GM12878 (cell line): ENCODE measurements around the gene PTPRD. TPM values are rescaled to one million over a fixed set of nuclear protein-coding genes. Genes with fewer than 3 reads are reported as not detected.

Source experiments
- ATAC-seq: fragments of 200-7000 bp; cut with Tn5 transposase; 3 replicates; pipeline ENCODE4 v1.9.1; 2020; ENCODE audit warnings: mild to moderate bottlenecking, moderate library complexity
- BruUV-seq: library from RNA; stranded (reverse); fragments of 400-500 nt; replicated peaks from 2 replicates; lab custom pipeline; 2021; lab: Mats Ljungman, UMichigan
- CTCF ChIA-PET: fragments of 300-600 bp; sonication (Branson Sonifier 250); formaldehyde crosslinking; extraction: SDS; loops from one replicate; lab custom pipeline; 2021; ENCODE audit warnings: inconsistent platforms; lab: Yijun Ruan, JAX
- POLR2A ChIA-PET: fragments of 350-600 bp; formaldehyde crosslinking; extraction: SDS; loops from one replicate; lab custom pipeline; 2021; ENCODE audit warnings: inconsistent platforms; lab: Charles Lee
- RAD21 ChIA-PET: fragments of 300-600 bp; sonication (Branson Sonifier 250); formaldehyde crosslinking; loops from one replicate; lab custom pipeline; 2023; ENCODE audit warnings: antibody characterized with exemption; ENCODE audit not compliant: unreplicated experiment; lab: Charles Lee
- SMC1A ChIA-PET: fragments of 300-600 bp; sonication (Branson Sonifier 250); formaldehyde crosslinking; loops from one replicate; lab custom pipeline; 2023; ENCODE audit not compliant: unreplicated experiment, uncharacterized antibody; lab: Charles Lee
- DNase-seq: peaks from one replicate; pipeline ENCODE4 v3.0.0-alpha.2; 2011; ENCODE audit warnings: low read depth, low spot score
- FAIRE-seq: peaks from 3 replicates; lab custom pipeline; 2011; peaks lifted over from hg19 to GRCh38; lab: Jason Lieb, UNC
- H2AFZ ChIP-seq: 2 replicates; pipeline ENCODE4 v1.6.0; 2011; ENCODE audit warnings: low read depth, low read length, control low read depth; ENCODE audit not compliant: control insufficient read depth
- H3K27ac ChIP-seq: 2 replicates; pipeline ENCODE4 v1.5.1; 2011; ENCODE audit warnings: control low read depth; ENCODE audit not compliant: control insufficient read depth, insufficient read depth
- H3K27me3 ChIP-seq, 2 experiments: replicated peaks in 1 of 2; 2 replicates each; pipeline versions ENCODE4 v1.6.0 to v1.6.1; 2011; ENCODE audit warnings: low read length in 1 of 2; ENCODE audit not compliant: control insufficient read depth in 2 of 2, insufficient read depth in 2 of 2
- H3K36me3 ChIP-seq, 2 experiments: 2 replicates each; pipeline ENCODE4 v1.5.1; 2011; ENCODE audit warnings: low read length in 1 of 2; ENCODE audit not compliant: control insufficient read depth in 2 of 2, insufficient read depth in 2 of 2
- H3K4me1 ChIP-seq: 2 replicates; pipeline ENCODE4 v1.6.1; 2011; ENCODE audit warnings: mild to moderate bottlenecking, low read length, moderate library complexity, mixed read lengths; ENCODE audit not compliant: control insufficient read depth, insufficient read depth
- H3K4me2 ChIP-seq: 2 replicates; pipeline ENCODE4 v1.6.0; 2011; ENCODE audit warnings: control low read depth; ENCODE audit not compliant: control insufficient read depth, insufficient read depth
- H3K4me3 ChIP-seq: fragments of 200-600 bp; sonication (generic); 2 replicates; pipeline ENCODE4 v1.5.1; 2016
- H3K79me2 ChIP-seq: 2 replicates; pipeline ENCODE4 v1.6.0; 2011; ENCODE audit warnings: low read length; ENCODE audit not compliant: control insufficient read depth, insufficient read depth
- H3K9ac ChIP-seq: 2 replicates; pipeline ENCODE4 v1.8.0; 2011; ENCODE audit warnings: low read length, control low read depth, mixed read lengths; ENCODE audit not compliant: control insufficient read depth, insufficient read depth
- H3K9me3 ChIP-seq: replicated peaks from 3 replicates; pipeline ENCODE4 v1.5.1; 2011; ENCODE audit warnings: mild to moderate bottlenecking, low read length; ENCODE audit not compliant: control insufficient read depth, insufficient read depth
- H4K20me1 ChIP-seq: 2 replicates; pipeline ENCODE4 v1.6.0; 2011; ENCODE audit not compliant: control insufficient read depth, insufficient read depth
- CEBPB ChIP-seq, 2 experiments: fragments of 150-350 bp in 1 of 2; IDR thresholded peaks; 2 replicates each; pipeline ENCODE4 v1.6.1; 2012 to 2014; ENCODE audit warnings: low read depth in 2 of 2, low read length in 2 of 2, borderline replicate concordance in 1 of 2, inconsistent platforms in 1 of 2
- CHD1 ChIP-seq: IDR thresholded peaks from 2 replicates; pipeline ENCODE4 v1.6.1; 2012; ENCODE audit warnings: low read depth, low read length, improper control_type of control experiment
- CREM ChIP-seq: IDR thresholded peaks from 2 replicates; pipeline ENCODE4 v1.6.1; 2014; ENCODE audit warnings: antibody characterized with exemption, low read depth
- RAD51 ChIP-seq: fragments of 450-650 bp; IDR thresholded peaks from 2 replicates; pipeline ENCODE4 v1.6.1; 2016; ENCODE audit warnings: moderate library complexity, mild to moderate bottlenecking, inconsistent platforms
- SIX5 ChIP-seq: IDR thresholded peaks from 2 replicates; pipeline ENCODE4 v1.6.1; 2011; ENCODE audit warnings: mild to moderate bottlenecking, low read depth, low read length, moderate library complexity; ENCODE audit not compliant: severe bottlenecking
- STAT1 ChIP-seq: fragments of 450-650 bp; conservative IDR thresholded peaks from 2 replicates; pipeline ENCODE4 v1.6.1; 2014; ENCODE audit warnings: antibody characterized with exemption, mild to moderate bottlenecking
- YBX1 ChIP-seq: fragments of 450-650 bp; IDR thresholded peaks from 2 replicates; pipeline ENCODE4 v1.6.1; 2016; ENCODE audit warnings: antibody characterized with exemption
- ZNF384 ChIP-seq: IDR thresholded peaks from 2 replicates; pipeline ENCODE4 v1.6.1; 2012; ENCODE audit warnings: low read depth, mild to moderate bottlenecking, low read length, improper control_type of control experiment, borderline replicate concordance
- in situ Hi-C: fragments of 300-500 bp; cut with MboI; formaldehyde crosslinking; loops from 9 replicates; pipeline ENCODE4 v1.14.3; 2018; ENCODE audit warnings: mixed read lengths
- intact Hi-C: fragments of 100-400 bp; cut with micrococcal nuclease; formaldehyde crosslinking; loops from one replicate; pipeline ENCODE4 v1.14.2; 2022; ENCODE audit not compliant: unreplicated experiment
- polyA plus RNA-seq, 11 experiments: library from polyadenylated mRNA; depleted of rRNA in 4 of 11; unstranded in 6 of 11; stranded (reverse) in 5 of 11; fragments of >200 nt; fragmentation: Nextera tagmentation in 4 of 11; fragmentation: Illumina TruSeq in 1 of 11; extraction: Ambion mirVana in 4 of 11; extraction: Trizol in 1 of 11; gene quantifications; 1 replicate in 1 of 11; 2 replicates in 10 of 11; pipeline versions ENCODE4 v1.2.1 to v1.2.3, GENCODE V29; 2011 to 2016; ENCODE audit warnings: inconsistent platforms in 2 of 11, missing spikeins in 2 of 11, low read depth in 1 of 11
- total RNA-seq, 4 experiments: library from RNA; depleted of rRNA in 3 of 4; stranded (reverse); fragments of >200 nt in 3 of 4; fragmentation: Illumina TruSeq in 1 of 4; extraction: Trizol in 1 of 4; gene quantifications; 2 replicates each; pipeline versions ENCODE4 v1.2.1 to v1.2.3, GENCODE V29; 2013 to 2021
- TF ChIP-seq, protein P1 (sequence below), 3 experiments: IDR thresholded peaks in 2 of 3; conservative IDR thresholded peaks in 1 of 3; 2 replicates each; pipeline ENCODE4 v1.5.1; 2011; ENCODE audit warnings: low read depth in 3 of 3, low read length in 3 of 3, mild to moderate bottlenecking in 3 of 3, control low read depth in 2 of 3, moderate library complexity in 2 of 3, inconsistent platforms in 1 of 3, mixed read lengths in 1 of 3; ENCODE audit not compliant: control insufficient read depth in 2 of 3, insufficient read depth in 1 of 3; ENCODE audit errors: extremely low read depth in 1 of 3
- TF ChIP-seq, protein P2 (sequence below): IDR thresholded peaks from 2 replicates; pipeline ENCODE4 v1.6.1; 2011; ENCODE audit warnings: low read depth, low read length, improper control_type of control experiment, borderline replicate concordance
- TF ChIP-seq, protein P3 (sequence below): fragments of 450-650 bp; IDR thresholded peaks from 2 replicates; pipeline ENCODE4 v1.6.1; 2017; ENCODE audit warnings: low read depth, mild to moderate bottlenecking, moderate library complexity

Gene PTPRD
- total and polyA plus RNA-seq, 10 of the 15 experiments (the other 5 are each of a cell fraction or from before 2014, with no cell fraction given) = under 0.01 to 0.05 (median 0.01) TPM; not detected in 7

DNA sequence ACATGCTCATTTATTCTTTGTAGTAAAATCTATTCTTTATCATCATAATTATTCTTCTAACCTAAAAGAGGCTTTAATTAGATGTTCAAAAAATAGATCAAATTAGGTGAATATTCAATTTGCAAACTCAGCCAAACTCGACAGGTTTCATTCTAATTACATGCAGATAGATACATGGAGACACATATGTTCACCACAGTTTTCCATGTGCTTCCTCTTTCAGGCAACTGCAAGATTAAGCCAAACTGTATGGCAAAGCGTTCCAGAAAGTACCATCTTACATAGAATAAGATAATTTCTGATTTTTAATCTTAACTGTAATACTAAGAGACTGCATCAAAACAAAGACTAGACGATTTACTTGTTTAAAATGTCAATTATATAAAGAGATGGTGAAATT lies 1944.6 kb downstream of the PTPRD start (continued):
- TF ChIP-seq, protein P1, sequence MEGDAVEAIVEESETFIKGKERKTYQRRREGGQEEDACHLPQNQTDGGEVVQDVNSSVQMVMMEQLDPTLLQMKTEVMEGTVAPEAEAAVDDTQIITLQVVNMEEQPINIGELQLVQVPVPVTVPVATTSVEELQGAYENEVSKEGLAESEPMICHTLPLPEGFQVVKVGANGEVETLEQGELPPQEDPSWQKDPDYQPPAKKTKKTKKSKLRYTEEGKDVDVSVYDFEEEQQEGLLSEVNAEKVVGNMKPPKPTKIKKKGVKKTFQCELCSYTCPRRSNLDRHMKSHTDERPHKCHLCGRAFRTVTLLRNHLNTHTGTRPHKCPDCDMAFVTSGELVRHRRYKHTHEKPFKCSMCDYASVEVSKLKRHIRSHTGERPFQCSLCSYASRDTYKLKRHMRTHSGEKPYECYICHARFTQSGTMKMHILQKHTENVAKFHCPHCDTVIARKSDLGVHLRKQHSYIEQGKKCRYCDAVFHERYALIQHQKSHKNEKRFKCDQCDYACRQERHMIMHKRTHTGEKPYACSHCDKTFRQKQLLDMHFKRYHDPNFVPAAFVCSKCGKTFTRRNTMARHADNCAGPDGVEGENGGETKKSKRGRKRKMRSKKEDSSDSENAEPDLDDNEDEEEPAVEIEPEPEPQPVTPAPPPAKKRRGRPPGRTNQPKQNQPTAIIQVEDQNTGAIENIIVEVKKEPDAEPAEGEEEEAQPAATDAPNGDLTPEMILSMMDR (IDR thresholded peaks at IDR 0.05 in 2 of 3, conservative IDR thresholded peaks at IDR 0.05 in 1 of 3; ENCODE audit: control insufficient read depth in 2 of 3, extremely low read depth in 1 of 3, insufficient read depth in 1 of 3, low read depth in 3 of 3, low read length in 3 of 3) = no peak
- no peak for TF ChIP-seq SIX5
- TF ChIP-seq CREM = no peak
- no peak for TF ChIP-seq RAD51
- TF ChIP-seq, protein P2, sequence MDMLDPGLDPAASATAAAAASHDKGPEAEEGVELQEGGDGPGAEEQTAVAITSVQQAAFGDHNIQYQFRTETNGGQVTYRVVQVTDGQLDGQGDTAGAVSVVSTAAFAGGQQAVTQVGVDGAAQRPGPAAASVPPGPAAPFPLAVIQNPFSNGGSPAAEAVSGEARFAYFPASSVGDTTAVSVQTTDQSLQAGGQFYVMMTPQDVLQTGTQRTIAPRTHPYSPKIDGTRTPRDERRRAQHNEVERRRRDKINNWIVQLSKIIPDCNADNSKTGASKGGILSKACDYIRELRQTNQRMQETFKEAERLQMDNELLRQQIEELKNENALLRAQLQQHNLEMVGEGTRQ = no peak
- no peak for TF ChIP-seq ZNF384
- no peak for TF ChIP-seq CHD1
- TF ChIP-seq, protein P3, sequence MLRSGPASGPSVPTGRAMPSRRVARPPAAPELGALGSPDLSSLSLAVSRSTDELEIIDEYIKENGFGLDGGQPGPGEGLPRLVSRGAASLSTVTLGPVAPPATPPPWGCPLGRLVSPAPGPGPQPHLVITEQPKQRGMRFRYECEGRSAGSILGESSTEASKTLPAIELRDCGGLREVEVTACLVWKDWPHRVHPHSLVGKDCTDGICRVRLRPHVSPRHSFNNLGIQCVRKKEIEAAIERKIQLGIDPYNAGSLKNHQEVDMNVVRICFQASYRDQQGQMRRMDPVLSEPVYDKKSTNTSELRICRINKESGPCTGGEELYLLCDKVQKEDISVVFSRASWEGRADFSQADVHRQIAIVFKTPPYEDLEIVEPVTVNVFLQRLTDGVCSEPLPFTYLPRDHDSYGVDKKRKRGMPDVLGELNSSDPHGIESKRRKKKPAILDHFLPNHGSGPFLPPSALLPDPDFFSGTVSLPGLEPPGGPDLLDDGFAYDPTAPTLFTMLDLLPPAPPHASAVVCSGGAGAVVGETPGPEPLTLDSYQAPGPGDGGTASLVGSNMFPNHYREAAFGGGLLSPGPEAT = no peak

DNA sequence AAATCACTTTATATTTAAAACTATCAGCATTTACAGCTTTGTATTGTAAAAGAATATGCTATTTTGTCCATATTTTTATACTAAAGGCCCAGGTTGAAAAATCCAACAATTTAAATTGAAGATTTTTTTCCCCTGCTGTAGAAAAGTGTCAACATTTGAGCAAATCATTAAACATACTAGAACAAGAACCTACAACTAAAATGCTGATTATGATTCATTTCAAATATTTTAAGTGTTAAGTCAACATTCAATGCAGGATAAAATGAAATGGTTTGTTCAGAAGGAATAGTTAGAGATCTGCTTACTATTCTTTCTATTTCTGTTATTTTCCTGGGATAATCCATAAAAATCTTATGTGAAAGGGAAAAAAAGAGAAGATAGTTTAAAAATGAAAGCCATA lies 1946.7 kb downstream of the PTPRD start:
- CTCF ChIA-PET = no interaction called here
- in situ Hi-C loops = no loop called here

More for the DNA sequence above, 1946.7 kb downstream of the PTPRD start:
- no peak overlapping the region for H3K4me3 ChIP-seq
- no peak overlapping the region for H3K9ac ChIP-seq
- H3K27me3 ChIP-seq = no peaks in the 10 kb centered on the region
- H3K79me2 ChIP-seq = no peaks in the 10 kb centered on the region
- RAD21 ChIA-PET = no interaction called here
- DNase-seq (no peak), FAIRE-seq (no peak)
- no peak overlapping the region for H2AFZ ChIP-seq
- H3K36me3 ChIP-seq = no peaks in the 10 kb centered on the region
- no TSS peak for BruUV-seq
- no peaks in the 10 kb centered on the region for H4K20me1 ChIP-seq
- H3K4me2 ChIP-seq = no peak overlapping the region
- no peaks in the 10 kb centered on the region for H3K4me1 ChIP-seq
- SMC1A ChIA-PET = no interaction called here
- intact Hi-C loops = no loop called here
- no peak for TF ChIP-seq CEBPB (IDR thresholded peaks at IDR 0.05; ENCODE audit: borderline replicate concordance in 1 of 2, low read depth in 2 of 2, low read length in 2 of 2)
- no peak for TF ChIP-seq STAT1
- no peak for TF ChIP-seq YBX1
- TF ChIP-seq, all 136 proteins: peak for 0
- no peak for ATAC-seq
- POLR2A ChIA-PET = no interaction called here
- no peaks in the 10 kb centered on the region for H3K9me3 ChIP-seq
- no peak overlapping the region for H3K27ac ChIP-seq
